GM12801 (cell line): ENCODE results near the gene PABPC1L.

Experiments used
- TF ChIP-seq, protein P1 (sequence below): IDR thresholded peaks from one replicate; pipeline ENCODE4 v1.5.1; 2011; ENCODE audit warnings: control low read depth; ENCODE audit not compliant: insufficient read length; ENCODE audit errors: extremely low read depth

Gene PABPC1L

DNA sequence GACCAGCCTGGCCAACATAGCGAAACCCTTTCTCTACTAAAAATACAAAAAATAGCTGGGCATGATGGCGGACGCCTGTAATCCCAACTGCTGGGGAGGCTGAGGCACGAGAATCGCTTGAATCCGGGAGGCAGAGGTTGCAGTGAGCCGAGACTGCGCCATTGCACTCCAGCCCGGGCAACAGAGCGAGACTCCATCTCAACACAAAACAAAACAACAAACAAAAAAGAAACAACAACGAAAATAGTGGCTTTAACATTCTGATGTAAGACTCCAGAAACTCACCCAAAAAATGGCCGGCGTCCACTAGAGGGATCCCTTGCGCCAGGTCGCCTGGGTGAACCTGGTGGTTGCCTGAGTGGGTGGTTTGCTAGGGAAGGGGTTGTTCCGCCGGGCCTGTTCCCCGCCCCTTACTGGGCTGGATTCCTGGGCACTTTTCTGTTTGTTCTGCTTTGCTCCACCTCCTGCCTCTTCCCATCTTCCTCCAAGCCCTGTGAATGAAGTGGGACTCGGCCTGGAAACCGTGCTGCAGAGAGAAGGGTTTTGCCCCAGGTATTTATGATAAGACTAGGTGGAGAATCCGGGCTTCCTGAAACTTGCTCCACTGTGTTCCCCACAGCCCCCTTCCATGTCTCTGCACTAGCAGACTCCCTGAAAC, 1.5 kb downstream of the PABPC1L start:
- TF ChIP-seq, protein P1, sequence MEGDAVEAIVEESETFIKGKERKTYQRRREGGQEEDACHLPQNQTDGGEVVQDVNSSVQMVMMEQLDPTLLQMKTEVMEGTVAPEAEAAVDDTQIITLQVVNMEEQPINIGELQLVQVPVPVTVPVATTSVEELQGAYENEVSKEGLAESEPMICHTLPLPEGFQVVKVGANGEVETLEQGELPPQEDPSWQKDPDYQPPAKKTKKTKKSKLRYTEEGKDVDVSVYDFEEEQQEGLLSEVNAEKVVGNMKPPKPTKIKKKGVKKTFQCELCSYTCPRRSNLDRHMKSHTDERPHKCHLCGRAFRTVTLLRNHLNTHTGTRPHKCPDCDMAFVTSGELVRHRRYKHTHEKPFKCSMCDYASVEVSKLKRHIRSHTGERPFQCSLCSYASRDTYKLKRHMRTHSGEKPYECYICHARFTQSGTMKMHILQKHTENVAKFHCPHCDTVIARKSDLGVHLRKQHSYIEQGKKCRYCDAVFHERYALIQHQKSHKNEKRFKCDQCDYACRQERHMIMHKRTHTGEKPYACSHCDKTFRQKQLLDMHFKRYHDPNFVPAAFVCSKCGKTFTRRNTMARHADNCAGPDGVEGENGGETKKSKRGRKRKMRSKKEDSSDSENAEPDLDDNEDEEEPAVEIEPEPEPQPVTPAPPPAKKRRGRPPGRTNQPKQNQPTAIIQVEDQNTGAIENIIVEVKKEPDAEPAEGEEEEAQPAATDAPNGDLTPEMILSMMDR = no peak

DNA sequence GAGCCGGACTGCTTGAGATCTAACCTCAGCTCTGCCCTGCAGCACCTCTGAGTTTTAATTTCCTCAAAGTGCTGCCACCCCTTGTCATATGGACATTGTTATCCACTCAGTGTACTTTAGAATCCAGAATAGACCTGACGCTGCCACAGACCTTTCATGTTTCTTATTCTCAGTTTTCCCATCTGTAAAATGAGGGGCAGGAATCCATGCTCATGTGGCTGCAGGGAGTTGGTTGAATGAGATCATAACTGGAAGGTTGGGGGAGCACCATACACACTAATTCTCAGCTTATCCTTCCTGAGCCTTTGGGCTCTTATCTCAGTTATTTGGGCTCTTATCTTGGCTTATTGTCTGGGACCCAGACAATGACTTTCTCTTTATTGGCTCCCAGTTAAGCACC, 2.3 kb downstream of the PABPC1L start:
- TF ChIP-seq, protein P1 = no peak

DNA sequence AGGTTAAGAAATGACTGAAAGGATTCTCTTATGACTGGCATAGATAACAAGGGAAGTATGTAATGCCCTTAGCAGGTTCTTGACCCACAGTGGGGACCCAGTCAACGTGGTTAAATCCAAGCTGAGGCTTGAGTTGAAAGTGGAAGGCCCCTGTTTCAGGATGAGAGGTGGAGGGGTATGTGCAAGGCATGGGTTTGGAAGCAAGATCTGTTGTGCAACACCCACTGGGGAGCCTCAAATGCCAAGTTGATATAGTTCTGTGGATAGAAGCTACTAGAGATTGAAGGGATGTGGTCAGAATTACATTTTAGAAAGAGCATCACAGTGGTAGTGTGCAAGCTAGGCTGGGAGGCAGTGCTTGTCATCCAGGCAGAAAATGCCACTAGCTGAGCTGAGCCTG, 5.1 kb downstream of the PABPC1L start:
- TF ChIP-seq, protein P1 = no peak

DNA sequence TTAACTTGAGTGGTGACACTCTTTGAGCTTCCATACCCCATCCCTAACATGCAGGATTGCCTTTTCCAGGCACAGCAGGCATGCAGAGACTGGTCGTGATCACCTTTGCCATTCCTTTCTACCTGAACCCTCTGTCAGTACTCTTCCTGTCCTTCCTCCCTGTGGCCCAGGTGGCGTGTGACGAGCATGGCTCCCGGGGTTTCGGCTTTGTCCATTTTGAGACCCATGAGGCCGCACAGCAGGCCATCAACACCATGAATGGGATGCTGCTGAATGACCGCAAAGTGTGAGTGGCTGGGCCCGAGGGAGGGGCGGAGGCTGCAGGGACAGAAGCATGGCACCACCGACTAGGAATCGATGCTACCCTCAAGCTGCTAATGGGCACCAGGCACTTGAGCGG, 6.7 kb downstream of the PABPC1L start:
- TF ChIP-seq, protein P1 = no peak

DNA sequence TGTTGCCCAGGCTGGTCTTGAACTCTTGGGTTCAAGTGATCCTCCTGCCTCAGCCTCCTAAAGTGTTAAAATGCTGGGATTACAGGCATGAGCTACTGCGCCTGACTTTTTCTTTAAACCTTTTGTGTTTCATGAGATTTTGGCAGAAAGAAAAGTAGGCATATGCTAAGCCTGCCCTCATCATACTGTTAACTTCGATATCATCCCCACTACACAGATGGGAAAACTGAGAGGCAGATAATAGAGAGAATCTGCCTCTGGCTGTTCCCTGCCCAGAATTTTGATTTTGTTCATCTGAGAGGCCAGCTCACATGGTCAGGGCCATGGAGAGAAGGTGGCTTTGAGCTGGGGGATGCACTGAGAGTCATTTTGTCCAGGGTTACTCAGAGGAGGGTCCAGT, 7.5 kb downstream of the PABPC1L start:
- TF ChIP-seq, protein P1 = no peak

DNA sequence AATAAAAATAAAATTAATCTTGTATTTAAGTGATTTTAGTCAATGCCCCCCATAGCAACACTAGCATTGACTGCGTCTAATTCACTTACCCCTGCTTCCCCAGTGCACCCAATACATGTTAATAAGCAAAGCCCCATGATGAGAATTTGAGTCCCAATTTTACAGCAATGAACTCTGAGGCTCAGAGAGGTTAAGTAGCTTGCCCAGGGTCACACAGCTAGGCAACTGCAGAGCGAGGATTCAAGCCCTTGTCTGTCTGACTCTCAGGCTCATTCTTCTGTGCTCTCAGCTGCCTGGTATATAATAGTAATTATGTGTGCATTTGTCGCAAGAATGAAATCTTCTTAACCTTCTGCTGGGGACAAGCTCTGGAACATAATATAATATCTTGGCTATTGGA, 8.5 kb downstream of the PABPC1L start:
- TF ChIP-seq, protein P1 = no peak

DNA sequence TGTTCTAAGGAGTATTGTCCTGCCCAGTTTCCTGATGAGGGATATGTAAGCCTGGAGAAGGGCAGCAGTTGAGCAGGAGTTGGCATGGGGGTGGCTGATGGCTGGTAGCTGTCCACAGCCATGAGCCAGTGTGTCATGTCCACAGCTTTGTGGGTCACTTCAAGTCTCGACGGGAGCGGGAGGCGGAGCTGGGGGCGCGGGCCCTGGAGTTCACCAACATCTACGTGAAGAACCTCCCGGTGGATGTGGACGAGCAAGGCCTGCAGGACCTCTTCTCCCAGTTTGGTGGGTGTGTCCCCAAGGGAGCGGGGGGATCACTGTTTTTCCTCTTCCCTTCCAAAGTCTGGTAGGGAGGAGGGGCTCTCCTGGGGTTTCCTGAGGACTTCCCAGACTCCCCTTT, 8.9 kb downstream of the PABPC1L start:
- TF ChIP-seq, protein P1 = no peak
